ENCODE results near the gene SDCCAG8. TPM values are rescaled to one million over a fixed set of nuclear protein-coding genes. Genes with fewer than 3 reads are reported as not detected.

The SDCCAG8 gene
- total and polyA plus RNA-seq, 2 of the 8 experiments (the other 6 are each of a cell fraction or from before 2014, with no cell fraction given): 15.6 to 21.0 TPM

DNA sequence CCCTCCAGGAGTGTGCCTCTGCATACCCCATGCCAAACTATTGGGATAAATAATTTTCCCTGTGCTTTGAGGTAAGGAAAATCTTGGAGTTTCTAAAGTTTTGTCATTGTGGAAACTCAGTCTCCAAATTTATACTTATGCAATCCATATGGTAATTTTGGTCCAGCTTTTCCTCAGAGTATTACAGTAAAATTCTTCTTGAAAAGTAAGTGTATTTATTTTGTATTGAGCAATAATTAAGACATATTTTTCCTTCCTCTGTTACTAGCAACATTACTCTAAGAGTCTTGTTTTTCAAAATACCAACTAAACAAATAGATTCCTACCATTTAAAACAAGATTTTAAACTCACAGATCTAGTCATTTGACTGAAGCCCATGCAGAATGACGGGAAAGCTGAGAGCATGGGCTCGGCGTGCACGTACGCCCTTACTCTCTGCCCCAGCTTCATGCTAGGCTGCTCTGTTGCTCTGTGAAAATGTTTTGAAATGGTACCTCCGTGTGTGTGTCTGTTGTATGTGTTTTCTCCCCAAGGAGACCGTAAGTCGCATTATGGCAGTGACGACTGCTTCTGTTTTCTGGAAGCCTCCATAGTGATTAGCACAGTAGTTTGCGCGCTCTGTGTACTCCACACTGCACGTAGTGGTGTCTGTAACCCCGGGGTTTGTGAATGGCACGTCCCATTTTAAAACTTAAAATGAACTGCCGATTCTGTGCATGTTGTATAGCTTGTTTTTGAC lies 165.3 kb downstream of the SDCCAG8 start (continued):
- TF ChIP-seq, protein P1, sequence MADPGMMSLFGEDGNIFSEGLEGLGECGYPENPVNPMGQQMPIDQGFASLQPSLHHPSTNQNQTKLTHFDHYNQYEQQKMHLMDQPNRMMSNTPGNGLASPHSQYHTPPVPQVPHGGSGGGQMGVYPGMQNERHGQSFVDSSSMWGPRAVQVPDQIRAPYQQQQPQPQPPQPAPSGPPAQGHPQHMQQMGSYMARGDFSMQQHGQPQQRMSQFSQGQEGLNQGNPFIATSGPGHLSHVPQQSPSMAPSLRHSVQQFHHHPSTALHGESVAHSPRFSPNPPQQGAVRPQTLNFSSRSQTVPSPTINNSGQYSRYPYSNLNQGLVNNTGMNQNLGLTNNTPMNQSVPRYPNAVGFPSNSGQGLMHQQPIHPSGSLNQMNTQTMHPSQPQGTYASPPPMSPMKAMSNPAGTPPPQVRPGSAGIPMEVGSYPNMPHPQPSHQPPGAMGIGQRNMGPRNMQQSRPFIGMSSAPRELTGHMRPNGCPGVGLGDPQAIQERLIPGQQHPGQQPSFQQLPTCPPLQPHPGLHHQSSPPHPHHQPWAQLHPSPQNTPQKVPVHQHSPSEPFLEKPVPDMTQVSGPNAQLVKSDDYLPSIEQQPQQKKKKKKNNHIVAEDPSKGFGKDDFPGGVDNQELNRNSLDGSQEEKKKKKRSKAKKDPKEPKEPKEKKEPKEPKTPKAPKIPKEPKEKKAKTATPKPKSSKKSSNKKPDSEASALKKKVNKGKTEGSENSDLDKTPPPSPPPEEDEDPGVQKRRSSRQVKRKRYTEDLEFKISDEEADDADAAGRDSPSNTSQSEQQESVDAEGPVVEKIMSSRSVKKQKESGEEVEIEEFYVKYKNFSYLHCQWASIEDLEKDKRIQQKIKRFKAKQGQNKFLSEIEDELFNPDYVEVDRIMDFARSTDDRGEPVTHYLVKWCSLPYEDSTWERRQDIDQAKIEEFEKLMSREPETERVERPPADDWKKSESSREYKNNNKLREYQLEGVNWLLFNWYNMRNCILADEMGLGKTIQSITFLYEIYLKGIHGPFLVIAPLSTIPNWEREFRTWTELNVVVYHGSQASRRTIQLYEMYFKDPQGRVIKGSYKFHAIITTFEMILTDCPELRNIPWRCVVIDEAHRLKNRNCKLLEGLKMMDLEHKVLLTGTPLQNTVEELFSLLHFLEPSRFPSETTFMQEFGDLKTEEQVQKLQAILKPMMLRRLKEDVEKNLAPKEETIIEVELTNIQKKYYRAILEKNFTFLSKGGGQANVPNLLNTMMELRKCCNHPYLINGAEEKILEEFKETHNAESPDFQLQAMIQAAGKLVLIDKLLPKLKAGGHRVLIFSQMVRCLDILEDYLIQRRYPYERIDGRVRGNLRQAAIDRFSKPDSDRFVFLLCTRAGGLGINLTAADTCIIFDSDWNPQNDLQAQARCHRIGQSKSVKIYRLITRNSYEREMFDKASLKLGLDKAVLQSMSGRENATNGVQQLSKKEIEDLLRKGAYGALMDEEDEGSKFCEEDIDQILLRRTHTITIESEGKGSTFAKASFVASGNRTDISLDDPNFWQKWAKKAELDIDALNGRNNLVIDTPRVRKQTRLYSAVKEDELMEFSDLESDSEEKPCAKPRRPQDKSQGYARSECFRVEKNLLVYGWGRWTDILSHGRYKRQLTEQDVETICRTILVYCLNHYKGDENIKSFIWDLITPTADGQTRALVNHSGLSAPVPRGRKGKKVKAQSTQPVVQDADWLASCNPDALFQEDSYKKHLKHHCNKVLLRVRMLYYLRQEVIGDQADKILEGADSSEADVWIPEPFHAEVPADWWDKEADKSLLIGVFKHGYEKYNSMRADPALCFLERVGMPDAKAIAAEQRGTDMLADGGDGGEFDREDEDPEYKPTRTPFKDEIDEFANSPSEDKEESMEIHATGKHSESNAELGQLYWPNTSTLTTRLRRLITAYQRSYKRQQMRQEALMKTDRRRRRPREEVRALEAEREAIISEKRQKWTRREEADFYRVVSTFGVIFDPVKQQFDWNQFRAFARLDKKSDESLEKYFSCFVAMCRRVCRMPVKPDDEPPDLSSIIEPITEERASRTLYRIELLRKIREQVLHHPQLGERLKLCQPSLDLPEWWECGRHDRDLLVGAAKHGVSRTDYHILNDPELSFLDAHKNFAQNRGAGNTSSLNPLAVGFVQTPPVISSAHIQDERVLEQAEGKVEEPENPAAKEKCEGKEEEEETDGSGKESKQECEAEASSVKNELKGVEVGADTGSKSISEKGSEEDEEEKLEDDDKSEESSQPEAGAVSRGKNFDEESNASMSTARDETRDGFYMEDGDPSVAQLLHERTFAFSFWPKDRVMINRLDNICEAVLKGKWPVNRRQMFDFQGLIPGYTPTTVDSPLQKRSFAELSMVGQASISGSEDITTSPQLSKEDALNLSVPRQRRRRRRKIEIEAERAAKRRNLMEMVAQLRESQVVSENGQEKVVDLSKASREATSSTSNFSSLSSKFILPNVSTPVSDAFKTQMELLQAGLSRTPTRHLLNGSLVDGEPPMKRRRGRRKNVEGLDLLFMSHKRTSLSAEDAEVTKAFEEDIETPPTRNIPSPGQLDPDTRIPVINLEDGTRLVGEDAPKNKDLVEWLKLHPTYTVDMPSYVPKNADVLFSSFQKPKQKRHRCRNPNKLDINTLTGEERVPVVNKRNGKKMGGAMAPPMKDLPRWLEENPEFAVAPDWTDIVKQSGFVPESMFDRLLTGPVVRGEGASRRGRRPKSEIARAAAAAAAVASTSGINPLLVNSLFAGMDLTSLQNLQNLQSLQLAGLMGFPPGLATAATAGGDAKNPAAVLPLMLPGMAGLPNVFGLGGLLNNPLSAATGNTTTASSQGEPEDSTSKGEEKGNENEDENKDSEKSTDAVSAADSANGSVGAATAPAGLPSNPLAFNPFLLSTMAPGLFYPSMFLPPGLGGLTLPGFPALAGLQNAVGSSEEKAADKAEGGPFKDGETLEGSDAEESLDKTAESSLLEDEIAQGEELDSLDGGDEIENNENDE (IDR thresholded peaks at IDR 0.05; ENCODE audit: insufficient replicate concordance, low read length): no peak
- TF ChIP-seq MAFK (IDR thresholded peaks at IDR 0.05; ENCODE audit: low read depth, low read length) (no peak), SUZ12 (IDR thresholded peaks at IDR 0.05; ENCODE audit: low read length) (no peak), CREB1 (IDR thresholded peaks at IDR 0.05) (no peak), RXRA (IDR thresholded peaks at IDR 0.05; ENCODE audit: insufficient read depth, low read depth, low read length) (no peak), HDAC2 (IDR thresholded peaks at IDR 0.05; ENCODE audit: borderline replicate concordance in 1 of 2, low read depth in 2 of 2, low read length in 2 of 2) (no peak), RFX5 (IDR thresholded peaks at IDR 0.05; ENCODE audit: borderline replicate concordance, low read depth, low read length) (no peak)
- TF ChIP-seq, protein P2, sequence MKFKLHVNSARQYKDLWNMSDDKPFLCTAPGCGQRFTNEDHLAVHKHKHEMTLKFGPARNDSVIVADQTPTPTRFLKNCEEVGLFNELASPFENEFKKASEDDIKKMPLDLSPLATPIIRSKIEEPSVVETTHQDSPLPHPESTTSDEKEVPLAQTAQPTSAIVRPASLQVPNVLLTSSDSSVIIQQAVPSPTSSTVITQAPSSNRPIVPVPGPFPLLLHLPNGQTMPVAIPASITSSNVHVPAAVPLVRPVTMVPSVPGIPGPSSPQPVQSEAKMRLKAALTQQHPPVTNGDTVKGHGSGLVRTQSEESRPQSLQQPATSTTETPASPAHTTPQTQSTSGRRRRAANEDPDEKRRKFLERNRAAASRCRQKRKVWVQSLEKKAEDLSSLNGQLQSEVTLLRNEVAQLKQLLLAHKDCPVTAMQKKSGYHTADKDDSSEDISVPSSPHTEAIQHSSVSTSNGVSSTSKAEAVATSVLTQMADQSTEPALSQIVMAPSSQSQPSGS (IDR thresholded peaks at IDR 0.05; ENCODE audit: low read length): no peak

All from H1 (cell line).